ENCODE data around the gene MILR1. TPM values are rescaled to one million over a fixed set of nuclear protein-coding genes. Genes with fewer than 3 reads are reported as not detected.

The MILR1 gene
- total RNA-seq, 1 experiment from 2014 or later: 3.8 TPM

DNA sequence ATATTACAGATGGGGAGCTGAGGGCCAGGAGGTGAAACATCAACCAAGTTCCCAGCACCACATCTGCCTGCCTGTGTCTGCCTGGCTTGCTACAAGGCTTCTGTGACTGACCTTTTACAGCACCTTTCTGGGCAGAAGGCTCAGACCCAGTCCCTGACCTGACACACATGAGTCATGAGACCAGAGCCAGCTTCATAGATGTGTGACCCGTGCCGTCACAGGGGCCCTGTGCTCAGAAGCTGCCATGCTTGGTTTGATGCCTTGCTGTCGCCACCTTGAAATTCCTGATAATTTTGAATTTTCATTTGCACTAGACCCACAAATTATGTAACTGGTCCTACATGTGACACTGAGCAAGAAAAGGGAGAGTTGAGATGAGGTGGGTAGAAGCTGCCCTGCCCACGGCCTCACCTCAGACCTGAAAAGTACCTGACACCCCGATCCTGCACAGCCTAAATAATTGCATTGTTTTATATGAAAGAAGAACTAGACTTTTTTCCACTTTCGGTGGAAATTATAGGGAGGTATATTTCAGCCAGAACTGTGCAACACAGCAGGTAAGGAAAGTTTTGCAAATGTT is 44.9 kb upstream of the MILR1 start:
- H3K36me3 ChIP-seq (ENCODE audit: control insufficient read depth in 1 of 2, insufficient read depth in 2 of 2, low read length in 2 of 2): no peaks in the 10 kb centered on the region
- H3K4me2 ChIP-seq (ENCODE audit: low read length): no peak overlapping the region
- no peaks in the 10 kb centered on the region for H3K27me3 ChIP-seq (ENCODE audit: insufficient read depth, low read length)
- CTCF ChIA-PET: no interaction called here
- H2AFZ ChIP-seq (ENCODE audit: low read depth, low read length, poor library complexity, severe bottlenecking): no peak overlapping the region
- POLR2A ChIA-PET: no interaction called here
- H3K4me1 ChIP-seq (ENCODE audit: control insufficient read depth in 1 of 2, insufficient read depth in 2 of 2, low read length in 2 of 2): peaks cover 14 to 23% of the 10 kb centered on the region in 2 experiments
- no peak overlapping the region for H3K9ac ChIP-seq (ENCODE audit: low read length)
- H3K9me2 ChIP-seq (ENCODE audit: insufficient read depth): no peaks in the 10 kb centered on the region
- ATAC-seq (no peak), DNase-seq (ENCODE audit: low read depth, low spot score) (no peak)
- no peaks in the 10 kb centered on the region for H3K9me3 ChIP-seq (ENCODE audit: control insufficient read depth in 1 of 2, insufficient read depth in 1 of 2, low read depth in 1 of 2, low read length in 2 of 2)
- TF ChIP-seq ATF3 (IDR thresholded peaks at IDR 0.05) (no peak), CBX3 (IDR thresholded peaks at IDR 0.05; ENCODE audit: low read depth) (no peak), SIN3A (IDR thresholded peaks at IDR 0.05; ENCODE audit: low read depth) (no peak), EZH2 (IDR thresholded peaks at IDR 0.05) (no peak), POLR2AphosphoS5 (IDR thresholded peaks at IDR 0.05; ENCODE audit: low read depth, low read length) (no peak), ZNF274 (IDR thresholded peaks at IDR 0.05; ENCODE audit: low read depth, low read length) (no peak), POLR2A (IDR thresholded peaks at IDR 0.05; ENCODE audit: borderline replicate concordance, extremely low read depth, insufficient read depth, insufficient read length) (no peak), TCF7L2 (IDR thresholded peaks at IDR 0.05; ENCODE audit: borderline replicate concordance, extremely low read depth, insufficient read depth, insufficient read length) (no peak), JUND (IDR thresholded peaks at IDR 0.05) (no peak), FOSL1 (IDR thresholded peaks at IDR 0.05; ENCODE audit: low read depth) (no peak)
- RAD21 ChIA-PET (ENCODE audit: low non-redundant PET in 1 of 2, low total read pairs in 2 of 2, uncharacterized antibody in 2 of 2, unreplicated experiment in 2 of 2): no interaction called here
- no peak overlapping the region for H3K4me3 ChIP-seq (replicated peaks in 1 of 2; ENCODE audit: low read depth in 1 of 2, low read length in 2 of 2)
- no peak overlapping the region for H3K27ac ChIP-seq (ENCODE audit: low read depth, low read length)
- H4K20me1 ChIP-seq (ENCODE audit: insufficient read depth): no peaks in the 10 kb centered on the region
- no TSS peak for BruUV-seq (replicated peaks)
- intact Hi-C loops (cut with micrococcal nuclease): no loop called here
- no peaks in the 10 kb centered on the region for H3K79me2 ChIP-seq (ENCODE audit: insufficient read depth, low read length)

Measured in HCT116 (cell line).